ENCODE results near the gene CES1. TPM values are rescaled to one million over a fixed set of nuclear protein-coding genes. Genes with fewer than 3 reads are reported as not detected.

The CES1 gene
- total RNA-seq: not detected

DNA sequence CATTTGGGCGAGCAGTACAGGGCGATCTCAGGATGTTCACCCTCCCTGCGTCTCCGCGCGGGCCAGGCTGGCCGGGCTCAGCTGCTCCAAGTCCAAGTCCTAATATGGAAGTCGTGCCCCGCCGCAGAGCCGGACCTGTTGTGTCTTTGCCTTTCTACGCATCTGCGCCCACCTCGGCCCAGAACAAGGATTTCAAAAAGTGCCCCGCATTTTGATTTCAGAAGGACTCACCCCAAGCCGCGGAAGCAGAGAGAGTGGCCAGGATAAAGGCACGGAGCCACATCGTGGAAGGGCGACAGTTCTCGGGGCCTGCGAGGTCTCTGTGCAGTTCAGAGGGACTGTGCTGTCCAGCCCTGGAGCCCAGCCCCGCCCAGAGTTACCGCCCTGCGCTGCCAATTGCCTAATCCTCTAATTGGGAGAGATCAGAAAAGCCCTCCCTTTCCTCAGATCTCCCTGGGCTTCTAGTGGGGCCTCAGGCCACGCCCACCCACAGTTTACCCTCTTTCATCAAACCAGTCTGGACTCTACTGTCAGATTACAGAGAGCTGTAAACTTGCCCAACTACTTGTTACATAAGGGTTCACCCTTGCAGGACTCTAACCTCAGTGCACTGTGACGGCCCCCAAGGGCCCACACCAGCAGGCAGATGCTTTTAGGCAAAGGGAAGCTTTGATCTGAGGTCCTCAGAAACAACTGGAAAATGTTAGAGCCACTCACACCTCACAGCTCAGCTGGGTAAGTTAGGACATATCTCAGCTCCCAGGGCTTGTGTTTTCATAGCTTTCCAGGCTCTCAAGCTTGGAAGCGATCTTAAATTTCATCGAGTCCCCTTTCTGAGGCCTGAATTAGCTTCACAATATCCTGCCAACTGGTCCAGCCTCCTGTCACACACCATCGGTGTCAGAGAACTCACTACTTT is at the start of gene CES1:
TSS of gene CES1 (minus strand) at position 324 of the 919 bp plus-strand sequence. CDS start at position 283, 41 bp downstream.
- intact Hi-C loops (cut with micrococcal nuclease): no loop called here
- Mint-ChIP-seq H3K27ac (no peak within 1 kb of the TSS), H3K9me3 (no peaks in the 10 kb centered on the region), H3K4me3 (no peak within 1 kb of the TSS), H3K4me1 (ENCODE audit: low read depth) (no peaks in the 10 kb centered on the region), H3K36me3 (ENCODE audit: low read depth) (no peaks in the 10 kb centered on the region), H3K27me3 (peaks cover 3% of the 10 kb centered on the region)
- no peak for DNase-seq
- no peak for ATAC-seq
- TF ChIP-seq, protein P1, sequence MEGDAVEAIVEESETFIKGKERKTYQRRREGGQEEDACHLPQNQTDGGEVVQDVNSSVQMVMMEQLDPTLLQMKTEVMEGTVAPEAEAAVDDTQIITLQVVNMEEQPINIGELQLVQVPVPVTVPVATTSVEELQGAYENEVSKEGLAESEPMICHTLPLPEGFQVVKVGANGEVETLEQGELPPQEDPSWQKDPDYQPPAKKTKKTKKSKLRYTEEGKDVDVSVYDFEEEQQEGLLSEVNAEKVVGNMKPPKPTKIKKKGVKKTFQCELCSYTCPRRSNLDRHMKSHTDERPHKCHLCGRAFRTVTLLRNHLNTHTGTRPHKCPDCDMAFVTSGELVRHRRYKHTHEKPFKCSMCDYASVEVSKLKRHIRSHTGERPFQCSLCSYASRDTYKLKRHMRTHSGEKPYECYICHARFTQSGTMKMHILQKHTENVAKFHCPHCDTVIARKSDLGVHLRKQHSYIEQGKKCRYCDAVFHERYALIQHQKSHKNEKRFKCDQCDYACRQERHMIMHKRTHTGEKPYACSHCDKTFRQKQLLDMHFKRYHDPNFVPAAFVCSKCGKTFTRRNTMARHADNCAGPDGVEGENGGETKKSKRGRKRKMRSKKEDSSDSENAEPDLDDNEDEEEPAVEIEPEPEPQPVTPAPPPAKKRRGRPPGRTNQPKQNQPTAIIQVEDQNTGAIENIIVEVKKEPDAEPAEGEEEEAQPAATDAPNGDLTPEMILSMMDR (IDR thresholded peaks at IDR 0.05): no peak
- ChIA-PET POLR2A (no interaction called here), CTCF (no interaction called here)

DNA sequence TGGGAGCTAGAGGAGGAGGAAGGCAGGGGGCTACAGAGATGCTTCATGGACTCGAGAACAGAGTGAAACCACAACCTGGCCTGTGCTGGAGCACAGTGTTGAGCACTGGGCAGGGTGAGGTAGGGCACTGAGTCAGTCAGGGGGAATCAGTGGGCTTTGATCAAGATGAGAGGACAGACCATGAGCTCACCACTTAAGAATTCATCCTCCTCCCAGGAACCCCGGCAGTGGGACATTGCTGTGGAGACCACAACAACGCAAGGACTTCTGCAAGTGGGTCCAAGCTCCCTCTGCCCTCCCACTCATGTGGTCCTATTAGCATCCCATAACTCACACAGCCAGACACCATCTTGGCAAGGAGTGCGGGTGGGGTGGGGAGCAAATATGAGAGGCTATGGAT is 44.0 kb upstream of the CES1 start:
- H3K36me3 Mint-ChIP-seq (ENCODE audit: low read depth): no peaks in the 10 kb centered on the region
- H3K4me3 Mint-ChIP-seq: no peak overlapping the region
- H3K4me1 Mint-ChIP-seq (ENCODE audit: low read depth): no peaks in the 10 kb centered on the region
- ChIA-PET POLR2A (no interaction called here), CTCF (interaction anchor here (0.7 kb wide), 1 partner anchor 12 kb away, joined by 3 read pairs; no protein-coding TSS in a partner anchor)
- TF ChIP-seq, protein P1 (IDR thresholded peaks at IDR 0.05): no peak
- H3K9me3 Mint-ChIP-seq: peaks cover 3% of the 10 kb centered on the region
- intact Hi-C loops (cut with micrococcal nuclease): no loop called here
- H3K27ac Mint-ChIP-seq: no peak overlapping the region
- ATAC-seq (no peak), DNase-seq (no peak)
- peaks cover 2% of the 10 kb centered on the region for H3K27me3 Mint-ChIP-seq

DNA sequence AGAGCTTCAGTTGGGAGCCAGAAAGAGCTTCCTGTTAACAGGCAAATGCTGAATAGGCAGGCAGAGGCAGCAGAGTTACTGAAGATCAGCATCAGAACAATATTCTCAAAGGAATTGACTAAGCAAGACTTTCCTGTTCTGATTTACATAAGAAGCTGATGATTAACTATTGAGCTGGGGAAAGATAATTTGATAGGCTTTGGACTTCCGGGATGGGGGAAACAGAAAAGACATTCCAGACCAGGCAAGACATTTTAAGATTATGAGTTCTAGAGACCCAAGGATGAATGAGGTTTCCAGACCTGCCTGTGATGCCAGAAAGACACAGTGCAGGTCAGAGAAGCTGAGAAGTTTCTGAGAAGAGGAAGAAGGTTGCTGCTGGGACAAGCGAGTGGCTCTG is 42.4 kb upstream of the CES1 start, which contains the start of gene CES5A:
TSS of gene CES5A (minus strand) at position 101 of the 400 bp plus-strand sequence. CDS start 152 bp downstream, outside the sequence.
- POLR2A ChIA-PET: no interaction called here
- Mint-ChIP-seq H3K27me3 (peaks cover 2% of the 10 kb centered on the region), H3K27ac (no peak within 1 kb of the TSS), H3K9me3 (peaks cover 3% of the 10 kb centered on the region), H3K4me1 (ENCODE audit: low read depth) (no peaks in the 10 kb centered on the region), H3K4me3 (no peak within 1 kb of the TSS), H3K36me3 (ENCODE audit: low read depth) (no peaks in the 10 kb centered on the region)
- CTCF ChIA-PET: interaction anchor here (1.6 kb wide), 1 partner anchor 410 kb away, joined by 4 read pairs; no protein-coding TSS in a partner anchor
- DNase-seq: no peak
- TF ChIP-seq, protein P1 (IDR thresholded peaks at IDR 0.05): no peak
- intact Hi-C loops (cut with micrococcal nuclease): no loop called here
- ATAC-seq: no peak

DNA sequence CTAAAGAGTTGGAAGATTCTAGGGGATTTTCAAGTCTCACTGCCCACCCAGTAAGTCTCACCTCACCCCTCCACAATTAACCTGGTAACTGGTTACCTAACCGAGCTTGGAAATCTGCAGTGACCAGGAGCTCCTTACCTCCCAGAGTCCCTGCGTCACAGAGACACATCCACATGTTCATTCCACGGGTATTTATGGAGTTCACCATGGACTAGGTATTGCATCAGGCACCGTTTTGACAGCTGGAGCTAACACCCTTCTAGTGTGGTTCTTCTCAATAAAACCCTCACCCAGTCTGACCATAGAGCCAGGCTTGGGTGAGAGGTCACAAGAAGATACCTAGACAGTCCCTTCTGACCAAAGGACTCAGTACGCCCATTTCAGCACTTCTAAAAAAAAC is 40.2 kb upstream of the CES1 start:
- ChIA-PET POLR2A (no interaction called here), CTCF (interaction anchor here (1.5 kb wide), 1 partner anchor 24 kb away, joined by 3 read pairs; no protein-coding TSS in a partner anchor)
- Mint-ChIP-seq H3K27me3 (peaks cover 5% of the 10 kb centered on the region), H3K4me1 (ENCODE audit: low read depth) (no peaks in the 10 kb centered on the region), H3K36me3 (ENCODE audit: low read depth) (no peaks in the 10 kb centered on the region), H3K27ac (no peak overlapping the region), H3K4me3 (no peak overlapping the region), H3K9me3 (no peaks in the 10 kb centered on the region)
- intact Hi-C loops (cut with micrococcal nuclease): no loop called here
- DNase-seq (no peak), ATAC-seq (no peak)
- TF ChIP-seq, protein P1 (IDR thresholded peaks at IDR 0.05): no peak

DNA sequence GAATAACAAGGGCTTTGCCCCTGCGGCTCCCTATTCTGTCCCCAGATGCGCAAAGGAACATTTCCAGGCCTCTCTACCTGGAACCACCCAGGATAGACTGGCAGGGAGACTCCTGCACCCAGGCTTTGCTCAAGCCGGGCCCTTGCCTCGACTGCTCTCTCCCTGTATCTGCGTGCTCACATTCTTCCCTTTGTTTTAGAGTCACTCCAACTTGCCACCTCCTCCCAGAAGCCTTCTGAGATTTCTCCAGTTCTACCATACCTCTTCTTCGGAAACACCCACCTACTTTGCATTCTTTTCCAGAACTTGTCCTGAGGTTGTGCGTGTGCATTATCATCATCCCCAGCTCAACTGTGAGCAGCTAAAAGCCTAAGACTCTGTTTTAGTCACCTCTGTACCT is 39.2 kb upstream of the CES1 start:
- H3K9me3 Mint-ChIP-seq: no peaks in the 10 kb centered on the region
- TF ChIP-seq, protein P1 (IDR thresholded peaks at IDR 0.05): no peak
- intact Hi-C loops (cut with micrococcal nuclease): no loop called here
- ATAC-seq (no peak), DNase-seq (no peak)
- ChIA-PET CTCF (no interaction called here), POLR2A (no interaction called here)
- no peaks in the 10 kb centered on the region for H3K4me1 Mint-ChIP-seq (ENCODE audit: low read depth)
- H3K4me3 Mint-ChIP-seq: no peak overlapping the region
- peaks cover 5% of the 10 kb centered on the region for H3K27me3 Mint-ChIP-seq
- H3K27ac Mint-ChIP-seq: no peak overlapping the region
- H3K36me3 Mint-ChIP-seq (ENCODE audit: low read depth): no peaks in the 10 kb centered on the region
